ENCODE measurements around the gene IQCF2.
"Not testable (repeated sequence)": the region's sequence is repeated elsewhere in the genome, so short reads cannot be mapped to it uniquely, and the experiment has no call there.

Gene IQCF2

GRCh38 chr3:51860703-51861665 is at the start of gene IQCF2:
TSS of gene IQCF2 (plus strand) at chr3:51861615. CDS start at chr3:51861667, 52 bp downstream.
- peak; percentile 41 for DNase-seq

- DNase-seq: no peak
Measured at GRCh38 chr3:51813539-51813938, 47.9 kb upstream of the IQCF2 start.

GRCh38 chr3:51814034-51814433 is 47.4 kb upstream of the IQCF2 start:
- no peak for DNase-seq

- DNase-seq: no peak
Measured at GRCh38 chr3:51815614-51816013, 45.8 kb upstream of the IQCF2 start.

- DNase-seq: no peak
Measured at GRCh38 chr3:51816723-51817122, 44.7 kb upstream of the IQCF2 start.

GRCh38 chr3:51817375-51817774 is 44.0 kb upstream of the IQCF2 start:
- DNase-seq: no peak

- DNase-seq: no peak
Measured at GRCh38 chr3:51819151-51819550, 42.3 kb upstream of the IQCF2 start.

GRCh38 chr3:51819709-51820406 is 41.6 kb upstream of the IQCF2 start:
- DNase-seq: peak; percentile 54

- DNase-seq: no peak
Measured at GRCh38 chr3:51828297-51828696, 33.1 kb upstream of the IQCF2 start.

- no peak for DNase-seq
Measured at GRCh38 chr3:51830345-51830744, 31.1 kb upstream of the IQCF2 start.

GRCh38 chr3:51830836-51831385 is 30.5 kb upstream of the IQCF2 start:
- DNase-seq: no peak

- DNase-seq: no peak
Measured at GRCh38 chr3:51836606-51837005, 24.8 kb upstream of the IQCF2 start.

- no peak for DNase-seq
Measured at GRCh38 chr3:51845129-51845528, 16.3 kb upstream of the IQCF2 start.

- DNase-seq: not testable (repeated sequence)
Measured at GRCh38 chr3:51855411-51855810, 6.0 kb upstream of the IQCF2 start.

- DNase-seq: no peak
Measured at GRCh38 chr3:51862886-51863285, 1.5 kb downstream of the IQCF2 start.

- not testable (repeated sequence) for DNase-seq
Measured at GRCh38 chr3:51868896-51869295, 7.5 kb downstream of the IQCF2 start.

- no peak for DNase-seq
Measured at GRCh38 chr3:51869304-51869703, 7.9 kb downstream of the IQCF2 start.

- no peak for DNase-seq
Measured at GRCh38 chr3:51873253-51873766, 11.9 kb downstream of the IQCF2 start.

GRCh38 chr3:51873876-51874275 is 12.5 kb downstream of the IQCF2 start:
- no peak for DNase-seq

- DNase-seq: no peak
Measured at GRCh38 chr3:51874411-51874810, 13.0 kb downstream of the IQCF2 start.

GRCh38 chr3:51874889-51875288 is 13.5 kb downstream of the IQCF2 start:
- no peak for DNase-seq

GRCh38 chr3:51875501-51875900 is 14.1 kb downstream of the IQCF2 start, which contains the start of gene IQCF5:
TSS of gene IQCF5 (minus strand) at chr3:51875601. CDS start at chr3:51875531, 70 bp downstream.
- no peak for DNase-seq

- DNase-seq: no peak
Measured at GRCh38 chr3:51876186-51876585, 14.8 kb downstream of the IQCF2 start.

All from hematopoietic multipotent progenitor cell treated with erythropoietin and hydrocortisone succinate and interleukin-3 and kit ligand, for 6 days (in vitro differentiated cells).